HFF-Myc (cell line): ENCODE measurements around the gene CPLX1.
"Not testable (repeated sequence)": the region's sequence is repeated elsewhere in the genome, so short reads cannot be mapped to it uniquely, and the experiment has no call there.

Source experiments
- DNase-seq: peaks from one replicate; pipeline ENCODE4 v3.0.0-alpha.2; 2011; ENCODE audit warnings: low read depth; ENCODE audit errors: extremely low read depth
- H3K4me3 ChIP-seq: replicated peaks from 2 replicates; pipeline ENCODE4 v1.5.1; 2011; ENCODE audit warnings: low read depth, mild to moderate bottlenecking, control low read depth, low read length
- TF ChIP-seq, protein P1 (sequence below): IDR thresholded peaks from 2 replicates; pipeline ENCODE4 v1.5.1; 2012; ENCODE audit warnings: mild to moderate bottlenecking, low read depth, low read length, control low read depth; ENCODE audit errors: missing control alignments

CPLX1 gene

GRCh38 chr4:757111-757510 is 68.8 kb downstream of the CPLX1 start:
- no peak for DNase-seq
- no peak overlapping the region for H3K4me3 ChIP-seq
- TF ChIP-seq, protein P1, sequence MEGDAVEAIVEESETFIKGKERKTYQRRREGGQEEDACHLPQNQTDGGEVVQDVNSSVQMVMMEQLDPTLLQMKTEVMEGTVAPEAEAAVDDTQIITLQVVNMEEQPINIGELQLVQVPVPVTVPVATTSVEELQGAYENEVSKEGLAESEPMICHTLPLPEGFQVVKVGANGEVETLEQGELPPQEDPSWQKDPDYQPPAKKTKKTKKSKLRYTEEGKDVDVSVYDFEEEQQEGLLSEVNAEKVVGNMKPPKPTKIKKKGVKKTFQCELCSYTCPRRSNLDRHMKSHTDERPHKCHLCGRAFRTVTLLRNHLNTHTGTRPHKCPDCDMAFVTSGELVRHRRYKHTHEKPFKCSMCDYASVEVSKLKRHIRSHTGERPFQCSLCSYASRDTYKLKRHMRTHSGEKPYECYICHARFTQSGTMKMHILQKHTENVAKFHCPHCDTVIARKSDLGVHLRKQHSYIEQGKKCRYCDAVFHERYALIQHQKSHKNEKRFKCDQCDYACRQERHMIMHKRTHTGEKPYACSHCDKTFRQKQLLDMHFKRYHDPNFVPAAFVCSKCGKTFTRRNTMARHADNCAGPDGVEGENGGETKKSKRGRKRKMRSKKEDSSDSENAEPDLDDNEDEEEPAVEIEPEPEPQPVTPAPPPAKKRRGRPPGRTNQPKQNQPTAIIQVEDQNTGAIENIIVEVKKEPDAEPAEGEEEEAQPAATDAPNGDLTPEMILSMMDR, result no peak

DNA sequence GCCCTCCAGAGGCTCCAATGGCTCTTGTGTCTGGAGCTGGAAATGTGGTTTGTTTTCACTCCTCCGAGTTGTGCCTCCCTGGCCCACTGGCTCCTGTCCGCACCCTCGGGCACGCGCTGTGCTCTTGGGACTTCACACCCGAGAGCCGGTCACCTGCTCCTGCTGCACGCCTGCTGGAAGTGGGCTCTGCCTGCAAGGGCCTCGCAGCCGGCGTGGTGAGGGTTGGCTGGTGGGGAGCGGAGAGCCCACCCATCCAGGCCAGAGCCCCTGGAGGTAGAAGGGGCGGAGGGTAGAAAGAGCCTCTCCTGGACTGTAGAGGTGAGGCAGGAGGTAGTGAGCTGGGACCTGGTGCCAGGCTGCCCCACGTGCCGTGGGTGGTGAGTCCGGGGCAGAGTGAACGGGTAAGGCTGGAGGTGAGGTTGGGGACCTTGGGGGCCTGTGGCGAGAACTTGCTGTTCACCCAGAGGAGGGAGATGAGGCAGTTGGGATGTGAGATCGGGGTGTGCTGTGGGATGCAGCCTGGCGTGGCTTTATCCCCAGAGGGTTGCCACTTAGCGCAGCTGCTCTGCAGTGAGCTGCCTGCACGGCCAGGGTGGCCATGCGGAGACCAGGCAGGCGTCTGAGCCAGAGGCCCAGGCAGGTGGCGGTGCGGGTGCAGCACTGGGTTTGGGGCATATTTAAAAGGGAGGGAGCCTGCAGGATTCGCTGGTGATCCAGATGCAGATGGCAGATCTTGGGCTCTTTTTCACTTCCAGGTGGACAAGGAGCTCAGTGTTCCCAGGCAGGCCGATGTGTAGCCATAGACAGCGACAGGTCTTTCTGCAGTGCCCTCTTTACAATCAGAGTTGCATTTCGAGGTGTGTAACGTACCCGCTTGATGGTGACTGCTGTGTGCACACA is 71.5 kb downstream of the CPLX1 start:
- no peak overlapping the region for H3K4me3 ChIP-seq
- DNase-seq, result no peak
- TF ChIP-seq, protein P1, result no peak

DNA sequence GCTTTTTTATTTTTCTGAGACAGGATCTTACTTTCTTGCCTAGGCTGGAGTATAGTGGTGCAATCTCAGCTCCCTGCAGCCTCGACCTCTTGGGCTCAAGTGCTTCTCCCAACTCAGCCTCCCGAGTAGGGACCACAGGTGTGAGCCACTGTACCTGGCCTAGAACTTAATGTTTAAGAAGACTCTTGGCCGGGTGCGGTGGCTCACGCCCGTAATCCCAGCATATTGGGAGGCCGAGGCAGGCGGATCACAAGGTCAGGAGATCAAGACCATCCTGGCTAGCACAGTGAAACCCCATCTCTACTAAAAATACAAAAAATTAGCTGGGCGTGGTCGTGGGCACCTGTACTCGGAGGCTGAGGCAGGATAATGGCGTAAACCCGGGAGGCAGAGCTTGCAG is 72.7 kb downstream of the CPLX1 start:
- not testable (repeated sequence) for DNase-seq, H3K4me3 ChIP-seq

GRCh38 chr4:752196-752861 is 73.6 kb downstream of the CPLX1 start:
- DNase-seq, result no peak
- TF ChIP-seq, protein P1, result no peak
- no peak overlapping the region for H3K4me3 ChIP-seq

DNA sequence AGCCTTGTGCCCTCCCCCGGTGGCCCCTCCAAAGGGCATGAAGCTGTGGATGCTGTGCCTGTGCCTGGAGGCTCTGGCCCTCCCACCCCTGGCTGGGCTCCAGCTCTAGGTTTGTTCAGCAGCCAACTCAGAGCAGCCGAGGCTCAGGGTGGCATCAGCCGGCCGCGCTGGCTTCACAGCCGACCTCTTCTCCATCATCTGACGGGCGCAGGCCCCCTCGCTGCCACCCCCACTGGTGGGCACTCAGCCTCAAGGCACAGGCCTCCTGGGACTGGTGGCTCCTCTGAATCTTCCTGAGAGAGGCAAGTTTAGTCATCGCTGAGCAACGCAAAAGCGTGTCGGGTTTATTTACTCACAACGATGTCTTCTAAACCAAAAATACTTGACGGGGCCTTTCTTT is 74.3 kb downstream of the CPLX1 start:
- DNase-seq, result no peak
- TF ChIP-seq, protein P1, result no peak
- H3K4me3 ChIP-seq, result no peak overlapping the region

DNA sequence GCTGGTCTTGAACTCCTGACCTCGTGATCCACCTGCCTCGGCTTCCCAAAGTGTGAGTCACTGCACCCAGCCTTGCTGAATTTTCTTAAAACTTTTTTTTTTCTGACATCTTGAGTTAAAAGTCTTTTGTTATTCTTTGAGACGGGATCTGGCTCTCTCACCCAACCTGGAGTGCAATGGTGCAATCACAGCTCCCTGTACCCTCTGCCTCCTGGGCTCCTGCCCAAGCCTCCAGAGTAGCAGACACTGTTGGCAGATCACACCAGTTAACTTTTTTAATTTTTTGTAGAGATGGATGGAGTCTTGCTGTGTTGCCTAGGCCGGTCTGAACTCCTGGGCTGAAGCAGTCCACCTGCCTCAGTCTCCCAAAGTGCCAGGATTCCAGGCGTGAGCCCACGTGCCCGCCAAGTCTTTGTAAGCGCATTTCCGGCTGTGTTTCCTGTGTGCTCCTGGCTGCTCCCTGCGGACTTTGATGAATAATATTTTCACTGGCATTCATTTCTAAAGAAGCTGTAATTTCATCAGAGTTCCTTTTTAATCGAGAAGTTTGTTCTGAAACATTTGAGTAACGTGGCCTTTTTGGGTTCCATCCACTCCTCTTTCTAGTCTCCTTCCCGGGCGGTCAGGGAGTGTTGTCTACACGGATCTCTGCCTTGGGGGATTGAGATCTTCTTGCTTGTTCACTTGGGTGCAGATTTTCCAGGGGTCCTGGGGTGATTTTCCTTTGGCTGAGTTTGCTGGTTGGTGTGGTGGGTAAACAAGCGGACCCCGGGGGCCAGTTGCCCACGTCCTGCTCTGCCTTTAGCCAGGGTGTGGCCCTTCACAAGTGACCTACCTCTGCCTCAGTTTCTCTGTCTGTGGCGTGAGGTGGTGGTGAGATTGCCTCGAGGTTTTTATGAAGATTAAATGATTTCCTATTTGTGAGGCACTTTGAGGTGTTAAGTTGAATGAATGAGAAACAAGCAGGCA is 75.9 kb downstream of the CPLX1 start:
- TF ChIP-seq, protein P1, result no peak
- no peak overlapping the region for H3K4me3 ChIP-seq
- DNase-seq, result no peak
